NB4 (cell line): ENCODE data around the gene SEL1L.

Experiments used
- CTCF ChIP-seq: IDR thresholded peaks from one replicate; pipeline ENCODE4 v1.5.1; 2012; ENCODE audit warnings: low read depth, low read length
- MAX ChIP-seq: IDR thresholded peaks from 2 replicates; pipeline ENCODE4 v1.6.1; 2011; ENCODE audit warnings: low read depth, low read length
- POLR2A ChIP-seq: IDR thresholded peaks from 2 replicates; pipeline ENCODE4 v1.6.1; 2011; ENCODE audit warnings: mild to moderate bottlenecking; ENCODE audit not compliant: insufficient read length; ENCODE audit errors: extremely low read depth

- TF ChIP-seq CTCF (no peak), POLR2A (no peak), MAX (no peak)
Measured at GRCh38 chr14:81571437-81571836, 37.8 kb upstream of the SEL1L start.
